Muscle layer of colon (tissue), 2 donors: ENCODE measurements around the gene RAD51B.
A peak's percentile ranks its signal among the peaks of the same experiment; 100 is the strongest.

Source experiments
- H3K27ac ChIP-seq: one replicate; pipeline ENCODE4 v1.7.0; 2013; ENCODE audit warnings: low read depth, mild to moderate bottlenecking, low read length, moderate library complexity
- H3K27me3 ChIP-seq, 2 donors: one replicate each; pipeline ENCODE4 v1.7.0; 2013; ENCODE audit warnings: low read length in 2 of 2, mild to moderate bottlenecking in 2 of 2; ENCODE audit not compliant: insufficient read depth in 2 of 2, control insufficient read depth in 1 of 2
- H3K36me3 ChIP-seq: one replicate; pipeline ENCODE4 v1.7.0; 2013; ENCODE audit warnings: mild to moderate bottlenecking, low read length; ENCODE audit not compliant: insufficient read depth
- H3K4me1 ChIP-seq: one replicate; pipeline ENCODE4 v1.7.0; 2013; ENCODE audit warnings: mild to moderate bottlenecking, low read length; ENCODE audit not compliant: insufficient read depth
- H3K4me3 ChIP-seq, 2 donors: one replicate each; pipeline ENCODE4 v1.7.0; 2013; ENCODE audit warnings: low read length in 2 of 2, low read depth in 1 of 2, mild to moderate bottlenecking in 1 of 2, moderate library complexity in 1 of 2
- H3K9ac ChIP-seq: one replicate; pipeline ENCODE4 v1.7.0; 2013; ENCODE audit warnings: low read length
- H3K9me3 ChIP-seq: one replicate; pipeline ENCODE4 v1.7.0; 2013; ENCODE audit warnings: mild to moderate bottlenecking, low read length
- donor health status: abdominal sarcoma.
- donor health status: Adenocarcinoma of cecum.

The RAD51B gene

GRCh38 chr14:68534276-68534675, 714.7 kb downstream of the RAD51B start:
- no peak overlapping the region for H3K9ac ChIP-seq
- peaks cover 8% of the 10 kb centered on the region for H3K4me1 ChIP-seq
- no peak overlapping the region for H3K4me3 ChIP-seq
- H3K9me3 ChIP-seq = no peaks in the 10 kb centered on the region
- no peaks in the 10 kb centered on the region for H3K36me3 ChIP-seq
- H3K27ac ChIP-seq = no peak overlapping the region
- no peaks in the 10 kb centered on the region for H3K27me3 ChIP-seq

- Histone ChIP-seq H3K27ac (no peak overlapping the region), H3K9ac (no peak overlapping the region), H3K4me3 (no peak overlapping the region), H3K9me3 (no peaks in the 10 kb centered on the region), H3K36me3 (no peaks in the 10 kb centered on the region), H3K4me1 (peaks cover 12% of the 10 kb centered on the region), H3K27me3 (no peaks in the 10 kb centered on the region)
These were observed 715.9 kb downstream of the RAD51B start for GRCh38 chr14:68535404-68536017.

- H3K27ac ChIP-seq = no peak overlapping the region
- no peak overlapping the region for H3K9ac ChIP-seq
- H3K27me3 ChIP-seq = no peaks in the 10 kb centered on the region
- H3K4me3 ChIP-seq = no peak overlapping the region
- H3K9me3 ChIP-seq = no peaks in the 10 kb centered on the region
- peaks cover 17% of the 10 kb centered on the region for H3K4me1 ChIP-seq
- no peaks in the 10 kb centered on the region for H3K36me3 ChIP-seq
These were observed 716.4 kb downstream of the RAD51B start for GRCh38 chr14:68536018-68536410.

GRCh38 chr14:68538639-68539038, 719.1 kb downstream of the RAD51B start:
- Histone ChIP-seq H3K36me3 (no peaks in the 10 kb centered on the region), H3K27ac (no peak overlapping the region), H3K4me3 (no peak overlapping the region), H3K9me3 (no peaks in the 10 kb centered on the region), H3K9ac (no peak overlapping the region), H3K4me1 (peaks cover 33% of the 10 kb centered on the region), H3K27me3 (no peaks in the 10 kb centered on the region)

- H3K4me1 ChIP-seq = peaks cover 38% of the 10 kb centered on the region
- H3K27ac ChIP-seq = no peak overlapping the region
- H3K9ac ChIP-seq = peak overlapping the region; percentile 30
These were observed 719.7 kb downstream of the RAD51B start for GRCh38 chr14:68539241-68539737.

GRCh38 chr14:68539789-68540188, 720.2 kb downstream of the RAD51B start:
- Histone ChIP-seq H3K9me3 (no peaks in the 10 kb centered on the region), H3K4me3 (no peak overlapping the region), H3K27me3 (no peaks in the 10 kb centered on the region), H3K9ac (peak overlapping the region; percentile 30), H3K36me3 (no peaks in the 10 kb centered on the region), H3K27ac (peak overlapping the region; percentile 56), H3K4me1 (peaks cover 43% of the 10 kb centered on the region)

More at GRCh38 chr14:68539241-68539737, 719.7 kb downstream of the RAD51B start:
- Histone ChIP-seq H3K27me3 (no peaks in the 10 kb centered on the region), H3K36me3 (no peaks in the 10 kb centered on the region), H3K4me3 (no peak overlapping the region), H3K9me3 (no peaks in the 10 kb centered on the region)

- Histone ChIP-seq H3K9ac (no peak overlapping the region), H3K4me1 (peaks cover 56% of the 10 kb centered on the region), H3K27me3 (no peaks in the 10 kb centered on the region), H3K36me3 (no peaks in the 10 kb centered on the region), H3K4me3 (no peak overlapping the region), H3K27ac (peak overlapping the region; percentile 60), H3K9me3 (no peaks in the 10 kb centered on the region)
These were observed 721.8 kb downstream of the RAD51B start for GRCh38 chr14:68541178-68541896.

GRCh38 chr14:68542346-68542745, 722.8 kb downstream of the RAD51B start:
- no peaks in the 10 kb centered on the region for H3K36me3 ChIP-seq
- H3K9ac ChIP-seq = no peak overlapping the region
- no peak overlapping the region for H3K4me3 ChIP-seq
- no peaks in the 10 kb centered on the region for H3K27me3 ChIP-seq
- no peaks in the 10 kb centered on the region for H3K9me3 ChIP-seq
- H3K4me1 ChIP-seq = peaks cover 66% of the 10 kb centered on the region
- H3K27ac ChIP-seq = peak overlapping the region; percentile 54

- Histone ChIP-seq H3K4me3 (no peak overlapping the region), H3K36me3 (no peaks in the 10 kb centered on the region), H3K4me1 (peaks cover 70% of the 10 kb centered on the region), H3K27me3 (no peaks in the 10 kb centered on the region), H3K9me3 (no peaks in the 10 kb centered on the region), H3K27ac (peak overlapping the region; percentile 64), H3K9ac (no peak overlapping the region)
These were observed 723.9 kb downstream of the RAD51B start for GRCh38 chr14:68543516-68543915.

- H3K27ac ChIP-seq = peak overlapping the region; percentile 98
- peak overlapping the region; percentile 26 for H3K9ac ChIP-seq
- no peaks in the 10 kb centered on the region for H3K36me3 ChIP-seq
- H3K4me1 ChIP-seq = peaks cover 77% of the 10 kb centered on the region
- no peak overlapping the region for H3K4me3 ChIP-seq
- no peaks in the 10 kb centered on the region for H3K9me3 ChIP-seq
- no peaks in the 10 kb centered on the region for H3K27me3 ChIP-seq
These were observed 724.7 kb downstream of the RAD51B start for GRCh38 chr14:68544081-68544892.

- Histone ChIP-seq H3K9me3 (no peaks in the 10 kb centered on the region), H3K4me3 (no peak overlapping the region), H3K9ac (peak overlapping the region; percentile 52), H3K36me3 (no peaks in the 10 kb centered on the region), H3K4me1 (peaks cover 85% of the 10 kb centered on the region), H3K27me3 (no peaks in the 10 kb centered on the region), H3K27ac (peak overlapping the region; percentile 98)
These were observed 727.3 kb downstream of the RAD51B start for GRCh38 chr14:68546839-68547238.
